ENCODE measurements around the gene MVB12B. TPM values are rescaled to one million over a fixed set of nuclear protein-coding genes. Genes with fewer than 3 reads are reported as not detected.

MVB12B gene
- total and polyA plus RNA-seq, 2 of the 8 experiments (the other 6 are each of a cell fraction or from before 2014, with no cell fraction given) = 2.6 to 5.0 TPM

DNA sequence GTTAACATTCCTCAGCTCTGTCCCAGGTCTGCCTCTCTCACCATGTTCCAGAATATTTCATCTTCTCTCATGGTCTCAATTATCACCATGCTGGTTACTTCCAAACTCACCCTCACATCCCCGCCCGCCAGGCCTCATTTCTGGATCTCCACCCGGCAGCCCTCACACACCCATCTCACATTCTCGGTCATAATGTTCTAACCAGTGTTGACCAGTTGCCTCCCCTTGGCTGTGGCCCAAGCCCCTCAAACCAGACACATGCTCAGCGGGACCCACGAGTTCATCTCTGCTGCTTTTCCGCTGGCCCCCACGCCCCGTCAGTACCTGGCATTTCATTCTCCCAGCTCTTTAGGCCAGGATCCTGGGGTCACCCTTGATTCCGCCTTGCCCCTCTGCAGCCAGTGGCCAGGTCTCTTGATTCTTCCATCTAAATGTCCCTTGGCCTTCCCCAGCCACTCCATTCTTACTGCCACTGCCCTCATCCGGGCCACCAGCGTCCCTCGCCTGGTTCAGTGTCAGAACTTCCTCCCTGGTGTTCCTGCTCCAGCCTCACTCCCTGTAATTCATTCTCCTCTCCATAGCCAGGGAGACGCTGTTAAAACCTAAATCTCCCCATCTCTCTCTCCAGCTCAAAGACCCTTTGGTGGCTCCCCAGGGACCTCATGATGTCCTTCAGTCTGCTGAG is 141.7 kb downstream of the MVB12B start (continued):
- TF ChIP-seq, protein P1, sequence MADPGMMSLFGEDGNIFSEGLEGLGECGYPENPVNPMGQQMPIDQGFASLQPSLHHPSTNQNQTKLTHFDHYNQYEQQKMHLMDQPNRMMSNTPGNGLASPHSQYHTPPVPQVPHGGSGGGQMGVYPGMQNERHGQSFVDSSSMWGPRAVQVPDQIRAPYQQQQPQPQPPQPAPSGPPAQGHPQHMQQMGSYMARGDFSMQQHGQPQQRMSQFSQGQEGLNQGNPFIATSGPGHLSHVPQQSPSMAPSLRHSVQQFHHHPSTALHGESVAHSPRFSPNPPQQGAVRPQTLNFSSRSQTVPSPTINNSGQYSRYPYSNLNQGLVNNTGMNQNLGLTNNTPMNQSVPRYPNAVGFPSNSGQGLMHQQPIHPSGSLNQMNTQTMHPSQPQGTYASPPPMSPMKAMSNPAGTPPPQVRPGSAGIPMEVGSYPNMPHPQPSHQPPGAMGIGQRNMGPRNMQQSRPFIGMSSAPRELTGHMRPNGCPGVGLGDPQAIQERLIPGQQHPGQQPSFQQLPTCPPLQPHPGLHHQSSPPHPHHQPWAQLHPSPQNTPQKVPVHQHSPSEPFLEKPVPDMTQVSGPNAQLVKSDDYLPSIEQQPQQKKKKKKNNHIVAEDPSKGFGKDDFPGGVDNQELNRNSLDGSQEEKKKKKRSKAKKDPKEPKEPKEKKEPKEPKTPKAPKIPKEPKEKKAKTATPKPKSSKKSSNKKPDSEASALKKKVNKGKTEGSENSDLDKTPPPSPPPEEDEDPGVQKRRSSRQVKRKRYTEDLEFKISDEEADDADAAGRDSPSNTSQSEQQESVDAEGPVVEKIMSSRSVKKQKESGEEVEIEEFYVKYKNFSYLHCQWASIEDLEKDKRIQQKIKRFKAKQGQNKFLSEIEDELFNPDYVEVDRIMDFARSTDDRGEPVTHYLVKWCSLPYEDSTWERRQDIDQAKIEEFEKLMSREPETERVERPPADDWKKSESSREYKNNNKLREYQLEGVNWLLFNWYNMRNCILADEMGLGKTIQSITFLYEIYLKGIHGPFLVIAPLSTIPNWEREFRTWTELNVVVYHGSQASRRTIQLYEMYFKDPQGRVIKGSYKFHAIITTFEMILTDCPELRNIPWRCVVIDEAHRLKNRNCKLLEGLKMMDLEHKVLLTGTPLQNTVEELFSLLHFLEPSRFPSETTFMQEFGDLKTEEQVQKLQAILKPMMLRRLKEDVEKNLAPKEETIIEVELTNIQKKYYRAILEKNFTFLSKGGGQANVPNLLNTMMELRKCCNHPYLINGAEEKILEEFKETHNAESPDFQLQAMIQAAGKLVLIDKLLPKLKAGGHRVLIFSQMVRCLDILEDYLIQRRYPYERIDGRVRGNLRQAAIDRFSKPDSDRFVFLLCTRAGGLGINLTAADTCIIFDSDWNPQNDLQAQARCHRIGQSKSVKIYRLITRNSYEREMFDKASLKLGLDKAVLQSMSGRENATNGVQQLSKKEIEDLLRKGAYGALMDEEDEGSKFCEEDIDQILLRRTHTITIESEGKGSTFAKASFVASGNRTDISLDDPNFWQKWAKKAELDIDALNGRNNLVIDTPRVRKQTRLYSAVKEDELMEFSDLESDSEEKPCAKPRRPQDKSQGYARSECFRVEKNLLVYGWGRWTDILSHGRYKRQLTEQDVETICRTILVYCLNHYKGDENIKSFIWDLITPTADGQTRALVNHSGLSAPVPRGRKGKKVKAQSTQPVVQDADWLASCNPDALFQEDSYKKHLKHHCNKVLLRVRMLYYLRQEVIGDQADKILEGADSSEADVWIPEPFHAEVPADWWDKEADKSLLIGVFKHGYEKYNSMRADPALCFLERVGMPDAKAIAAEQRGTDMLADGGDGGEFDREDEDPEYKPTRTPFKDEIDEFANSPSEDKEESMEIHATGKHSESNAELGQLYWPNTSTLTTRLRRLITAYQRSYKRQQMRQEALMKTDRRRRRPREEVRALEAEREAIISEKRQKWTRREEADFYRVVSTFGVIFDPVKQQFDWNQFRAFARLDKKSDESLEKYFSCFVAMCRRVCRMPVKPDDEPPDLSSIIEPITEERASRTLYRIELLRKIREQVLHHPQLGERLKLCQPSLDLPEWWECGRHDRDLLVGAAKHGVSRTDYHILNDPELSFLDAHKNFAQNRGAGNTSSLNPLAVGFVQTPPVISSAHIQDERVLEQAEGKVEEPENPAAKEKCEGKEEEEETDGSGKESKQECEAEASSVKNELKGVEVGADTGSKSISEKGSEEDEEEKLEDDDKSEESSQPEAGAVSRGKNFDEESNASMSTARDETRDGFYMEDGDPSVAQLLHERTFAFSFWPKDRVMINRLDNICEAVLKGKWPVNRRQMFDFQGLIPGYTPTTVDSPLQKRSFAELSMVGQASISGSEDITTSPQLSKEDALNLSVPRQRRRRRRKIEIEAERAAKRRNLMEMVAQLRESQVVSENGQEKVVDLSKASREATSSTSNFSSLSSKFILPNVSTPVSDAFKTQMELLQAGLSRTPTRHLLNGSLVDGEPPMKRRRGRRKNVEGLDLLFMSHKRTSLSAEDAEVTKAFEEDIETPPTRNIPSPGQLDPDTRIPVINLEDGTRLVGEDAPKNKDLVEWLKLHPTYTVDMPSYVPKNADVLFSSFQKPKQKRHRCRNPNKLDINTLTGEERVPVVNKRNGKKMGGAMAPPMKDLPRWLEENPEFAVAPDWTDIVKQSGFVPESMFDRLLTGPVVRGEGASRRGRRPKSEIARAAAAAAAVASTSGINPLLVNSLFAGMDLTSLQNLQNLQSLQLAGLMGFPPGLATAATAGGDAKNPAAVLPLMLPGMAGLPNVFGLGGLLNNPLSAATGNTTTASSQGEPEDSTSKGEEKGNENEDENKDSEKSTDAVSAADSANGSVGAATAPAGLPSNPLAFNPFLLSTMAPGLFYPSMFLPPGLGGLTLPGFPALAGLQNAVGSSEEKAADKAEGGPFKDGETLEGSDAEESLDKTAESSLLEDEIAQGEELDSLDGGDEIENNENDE (IDR thresholded peaks at IDR 0.05; ENCODE audit: insufficient replicate concordance, low read length) = no peak
- TF ChIP-seq TBP (IDR thresholded peaks at IDR 0.05; ENCODE audit: low read depth, low read length) (no peak), HDAC6 (IDR thresholded peaks at IDR 0.05; ENCODE audit: low read depth, low read length) (no peak), BCL11A (IDR thresholded peaks at IDR 0.05; ENCODE audit: low read depth in 2 of 2, low read length in 2 of 2) (no peak), EGR1 (IDR thresholded peaks at IDR 0.05; ENCODE audit: borderline replicate concordance, low read depth, low read length) (no peak)
- TF ChIP-seq, protein P2, sequence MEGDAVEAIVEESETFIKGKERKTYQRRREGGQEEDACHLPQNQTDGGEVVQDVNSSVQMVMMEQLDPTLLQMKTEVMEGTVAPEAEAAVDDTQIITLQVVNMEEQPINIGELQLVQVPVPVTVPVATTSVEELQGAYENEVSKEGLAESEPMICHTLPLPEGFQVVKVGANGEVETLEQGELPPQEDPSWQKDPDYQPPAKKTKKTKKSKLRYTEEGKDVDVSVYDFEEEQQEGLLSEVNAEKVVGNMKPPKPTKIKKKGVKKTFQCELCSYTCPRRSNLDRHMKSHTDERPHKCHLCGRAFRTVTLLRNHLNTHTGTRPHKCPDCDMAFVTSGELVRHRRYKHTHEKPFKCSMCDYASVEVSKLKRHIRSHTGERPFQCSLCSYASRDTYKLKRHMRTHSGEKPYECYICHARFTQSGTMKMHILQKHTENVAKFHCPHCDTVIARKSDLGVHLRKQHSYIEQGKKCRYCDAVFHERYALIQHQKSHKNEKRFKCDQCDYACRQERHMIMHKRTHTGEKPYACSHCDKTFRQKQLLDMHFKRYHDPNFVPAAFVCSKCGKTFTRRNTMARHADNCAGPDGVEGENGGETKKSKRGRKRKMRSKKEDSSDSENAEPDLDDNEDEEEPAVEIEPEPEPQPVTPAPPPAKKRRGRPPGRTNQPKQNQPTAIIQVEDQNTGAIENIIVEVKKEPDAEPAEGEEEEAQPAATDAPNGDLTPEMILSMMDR (IDR thresholded peaks at IDR 0.05; ENCODE audit: control extremely low read depth in 1 of 3, insufficient read depth in 1 of 3, low read depth in 1 of 3, low read length in 3 of 3) = no peak
- TF ChIP-seq, protein P3, sequence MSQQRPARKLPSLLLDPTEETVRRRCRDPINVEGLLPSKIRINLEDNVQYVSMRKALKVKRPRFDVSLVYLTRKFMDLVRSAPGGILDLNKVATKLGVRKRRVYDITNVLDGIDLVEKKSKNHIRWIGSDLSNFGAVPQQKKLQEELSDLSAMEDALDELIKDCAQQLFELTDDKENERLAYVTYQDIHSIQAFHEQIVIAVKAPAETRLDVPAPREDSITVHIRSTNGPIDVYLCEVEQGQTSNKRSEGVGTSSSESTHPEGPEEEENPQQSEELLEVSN (IDR thresholded peaks at IDR 0.05) = no peak
